Lower lobe of right lung (tissue), 2 donors: ENCODE results near the gene COPG1. TPM values are rescaled to one million over a fixed set of nuclear protein-coding genes. Genes with fewer than 3 reads are reported as not detected.
A peak's percentile ranks its signal among the peaks of the same experiment; 100 is the strongest.

Experiments used
- ATAC-seq, 2 donors: fragments of 200-7000 bp; cut with Tn5 transposase; one replicate each; pipeline ENCODE4 v1.9.1; 2020 to 2022; ENCODE audit warnings: mild to moderate bottlenecking in 2 of 2, moderate library complexity in 2 of 2
- DNase-seq: peaks from one replicate; pipeline ENCODE4 v3.0.0-alpha.2; 2020
- H3K27ac ChIP-seq: fragments of 200-600 bp; one replicate; pipeline ENCODE4 v1.8.0; 2022
- H3K27me3 ChIP-seq: fragments of 200-600 bp; one replicate; pipeline ENCODE4 v1.8.0; 2022; ENCODE audit warnings: low read depth
- H3K36me3 ChIP-seq: fragments of 200-600 bp; one replicate; pipeline ENCODE4 v1.8.0; 2022; ENCODE audit warnings: mild to moderate bottlenecking
- H3K4me1 ChIP-seq: fragments of 200-600 bp; one replicate; pipeline ENCODE4 v1.8.0; 2022
- H3K4me3 ChIP-seq: fragments of 200-600 bp; one replicate; pipeline ENCODE4 v1.8.0; 2022; ENCODE audit warnings: mild to moderate bottlenecking
- H3K9me3 ChIP-seq: fragments of 200-600 bp; one replicate; pipeline ENCODE4 v1.8.0; 2022
- CTCF ChIP-seq: fragments of 200-600 bp; IDR thresholded peaks from one replicate; pipeline ENCODE4 v1.8.0; 2022; ENCODE audit warnings: antibody characterized with exemption, mild to moderate bottlenecking
- intact Hi-C: fragments of 100-400 bp; cut with DNase I; formaldehyde crosslinking; loops from one replicate; pipeline ENCODE4 v1.11.0; 2022
- total RNA-seq: library from RNA; stranded (reverse); fragmentation: NEBNext Ultra II Directional; extraction: Animal tissue kit (Norgen Biotek cat#: 25700); gene quantifications from one replicate; pipeline ENCODE4 v1.2.1, GENCODE V29; 2021
- donor health status: DM: no; HTN: yes; CAD: no; lungs with severe emphysema.

COPG1 gene
- total RNA-seq, 1 donor from 2014 or later, result 150 TPM

DNA sequence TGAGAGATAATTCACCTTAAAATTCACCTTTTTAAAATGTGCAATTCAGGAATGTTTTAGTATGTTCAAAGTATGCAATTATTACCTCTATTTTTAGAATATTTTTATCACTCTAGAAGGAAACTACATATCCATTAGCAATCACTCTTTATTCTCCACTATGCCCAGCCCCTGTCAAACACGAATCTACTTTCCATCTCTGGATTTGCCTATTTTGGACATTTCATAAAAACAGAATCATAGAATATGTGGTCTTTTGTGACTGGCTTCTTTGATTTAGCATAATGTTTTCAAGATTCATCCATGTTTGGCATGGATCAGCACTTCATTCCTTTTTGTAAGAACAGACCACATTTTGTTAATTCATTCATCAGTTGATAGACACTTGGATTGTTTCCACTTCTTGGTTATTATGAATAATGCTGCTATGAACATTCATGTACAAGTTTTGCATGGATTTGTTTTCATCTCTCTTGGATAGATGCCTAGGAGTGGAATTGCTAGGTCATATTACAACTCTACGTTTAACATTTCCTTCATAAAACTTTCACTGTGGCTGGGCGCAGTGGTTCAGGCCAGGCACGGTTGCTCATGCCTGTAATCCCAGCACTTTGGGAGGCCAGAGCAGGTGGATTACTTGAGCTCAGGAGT, 42.0 kb downstream of the COPG1 start:
- intact Hi-C loops, result no loop called here
- no peak overlapping the region for H3K27ac ChIP-seq
- H3K27me3 ChIP-seq, result no peaks in the 10 kb centered on the region
- no peaks in the 10 kb centered on the region for H3K4me1 ChIP-seq
- no peak overlapping the region for H3K4me3 ChIP-seq
- TF ChIP-seq CTCF, result no peak
- DNase-seq (no peak), ATAC-seq (no peak)
- H3K36me3 ChIP-seq, result peaks cover 81% of the 10 kb centered on the region
- no peaks in the 10 kb centered on the region for H3K9me3 ChIP-seq

GRCh38 chr3:129295286-129295685, 45.9 kb downstream of the COPG1 start:
- H3K36me3 ChIP-seq, result peaks cover 87% of the 10 kb centered on the region
- H3K27me3 ChIP-seq, result no peaks in the 10 kb centered on the region
- H3K4me3 ChIP-seq, result no peak overlapping the region
- intact Hi-C loops, result no loop called here
- no peaks in the 10 kb centered on the region for H3K4me1 ChIP-seq
- no peaks in the 10 kb centered on the region for H3K9me3 ChIP-seq
- no peak for TF ChIP-seq CTCF
- H3K27ac ChIP-seq, result no peak overlapping the region
- ATAC-seq, result no peak
- DNase-seq, result no peak

DNA sequence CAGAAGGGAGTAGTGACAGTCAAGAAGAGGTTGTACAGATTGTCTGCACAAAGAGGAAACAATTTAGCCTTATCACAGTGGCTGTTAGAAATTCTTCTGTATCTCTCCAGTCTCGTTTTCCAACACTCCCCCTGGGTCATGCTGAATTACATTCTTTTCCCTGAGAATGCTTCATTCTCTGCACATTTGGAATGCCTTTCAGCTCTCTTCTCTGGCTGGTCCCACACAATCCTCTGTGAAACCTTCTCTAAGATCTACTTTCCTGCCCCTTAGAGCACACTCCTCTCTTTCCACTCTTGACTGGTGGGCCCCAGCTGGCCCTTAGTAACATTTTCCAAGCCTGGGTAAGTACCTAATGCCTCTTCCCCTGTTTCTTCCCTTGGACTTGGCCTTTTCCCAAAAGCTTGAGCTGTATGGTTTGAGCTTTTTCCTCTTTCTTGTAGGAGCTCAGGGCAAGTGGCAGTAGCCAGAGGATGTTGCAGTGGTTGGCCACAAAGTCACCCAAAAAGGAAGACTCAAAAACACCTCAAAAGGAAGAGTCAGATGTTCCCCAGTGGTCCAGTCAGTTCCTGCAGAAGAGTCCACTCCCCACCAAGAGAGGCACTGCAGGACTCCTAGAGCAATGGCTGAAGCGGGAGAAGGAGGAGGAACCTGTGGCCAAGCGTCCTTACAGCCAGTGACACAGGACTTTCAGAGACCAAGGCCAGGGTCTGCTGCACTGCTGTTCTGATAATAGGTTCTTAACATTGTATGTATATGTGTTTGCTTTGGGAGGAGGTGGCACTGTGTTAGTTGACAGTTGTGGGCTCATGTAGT, 54.9 kb downstream of the COPG1 start:
- H3K36me3 ChIP-seq, result peaks cover 54% of the 10 kb centered on the region
- no peak for TF ChIP-seq CTCF
- no peak overlapping the region for H3K4me3 ChIP-seq
- no peak for DNase-seq
- H3K27me3 ChIP-seq, result no peaks in the 10 kb centered on the region
- no peak for ATAC-seq
- peak overlapping the region; percentile 74 for H3K27ac ChIP-seq
- H3K9me3 ChIP-seq, result no peaks in the 10 kb centered on the region
- intact Hi-C loops, result no loop called here
- peaks cover 22% of the 10 kb centered on the region for H3K4me1 ChIP-seq

GRCh38 chr3:129304962-129305222, 55.5 kb downstream of the COPG1 start:
- no peaks in the 10 kb centered on the region for H3K9me3 ChIP-seq
- DNase-seq (no peak), ATAC-seq (no peak)
- peak overlapping the region; percentile 74 for H3K27ac ChIP-seq
- intact Hi-C loops, result no loop called here
- H3K4me3 ChIP-seq, result no peak overlapping the region
- no peaks in the 10 kb centered on the region for H3K27me3 ChIP-seq
- TF ChIP-seq CTCF, result no peak
- peaks cover 22% of the 10 kb centered on the region for H3K4me1 ChIP-seq
- H3K36me3 ChIP-seq, result peaks cover 50% of the 10 kb centered on the region

DNA sequence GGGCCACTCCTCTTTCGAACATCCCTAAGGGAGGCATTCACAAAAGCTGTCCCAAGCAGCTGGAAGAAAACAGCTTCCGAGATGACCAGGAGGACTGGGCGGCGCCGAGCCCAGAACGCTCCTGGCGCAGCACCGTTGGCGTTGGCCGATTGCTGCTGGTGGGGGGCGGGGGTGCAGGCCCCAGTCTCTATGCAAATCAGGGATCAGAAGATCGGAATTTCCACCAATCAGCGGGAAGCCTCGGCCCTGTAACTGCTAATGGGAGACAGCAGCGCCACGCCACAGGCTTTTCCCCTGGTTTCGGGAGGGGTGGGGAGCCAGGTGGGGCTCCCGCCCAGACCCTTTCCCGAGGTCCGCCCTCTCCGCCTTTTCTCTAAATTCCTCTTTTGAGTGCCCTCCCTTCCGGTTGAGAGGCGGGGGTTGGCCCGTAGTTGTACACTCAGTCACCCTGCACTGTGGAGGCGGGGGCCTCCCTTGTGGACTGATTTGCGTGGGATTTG, 56.2 kb downstream of the COPG1 start:
- Histone ChIP-seq H3K4me1 (peaks cover 22% of the 10 kb centered on the region), H3K27ac (peak overlapping the region; percentile 74), H3K9me3 (no peaks in the 10 kb centered on the region), H3K27me3 (no peaks in the 10 kb centered on the region), H3K36me3 (peaks cover 42% of the 10 kb centered on the region), H3K4me3 (peak overlapping the region; percentile 37)
- ATAC-seq, result peak; percentile 96 to 97
- peak; percentile 94 for DNase-seq
- no peak for TF ChIP-seq CTCF
- intact Hi-C loops, result no loop called here
